GM12878 (cell line): ENCODE measurements around the gene KIF12. TPM values are rescaled to one million over a fixed set of nuclear protein-coding genes. Genes with fewer than 3 reads are reported as not detected.

Experiments used
- ATAC-seq: fragments of 200-7000 bp; cut with Tn5 transposase; 3 replicates; pipeline ENCODE4 v1.9.1; 2020; ENCODE audit warnings: mild to moderate bottlenecking, moderate library complexity
- BruUV-seq: library from RNA; stranded (reverse); fragments of 400-500 nt; replicated peaks from 2 replicates; lab custom pipeline; 2021; lab: Mats Ljungman, UMichigan
- CTCF ChIA-PET: fragments of 300-600 bp; sonication (Branson Sonifier 250); formaldehyde crosslinking; extraction: SDS; loops from one replicate; lab custom pipeline; 2021; ENCODE audit warnings: inconsistent platforms; lab: Yijun Ruan, JAX
- POLR2A ChIA-PET: fragments of 350-600 bp; formaldehyde crosslinking; extraction: SDS; loops from one replicate; lab custom pipeline; 2021; ENCODE audit warnings: inconsistent platforms; lab: Charles Lee
- RAD21 ChIA-PET: fragments of 300-600 bp; sonication (Branson Sonifier 250); formaldehyde crosslinking; loops from one replicate; lab custom pipeline; 2023; ENCODE audit warnings: antibody characterized with exemption; ENCODE audit not compliant: unreplicated experiment; lab: Charles Lee
- SMC1A ChIA-PET: fragments of 300-600 bp; sonication (Branson Sonifier 250); formaldehyde crosslinking; loops from one replicate; lab custom pipeline; 2023; ENCODE audit not compliant: unreplicated experiment, uncharacterized antibody; lab: Charles Lee
- DNase-seq: peaks from one replicate; pipeline ENCODE4 v3.0.0-alpha.2; 2011; ENCODE audit warnings: low read depth, low spot score
- FAIRE-seq: peaks from 3 replicates; lab custom pipeline; 2011; peaks lifted over from hg19 to GRCh38; lab: Jason Lieb, UNC
- H2AFZ ChIP-seq: 2 replicates; pipeline ENCODE4 v1.6.0; 2011; ENCODE audit warnings: low read depth, low read length, control low read depth; ENCODE audit not compliant: control insufficient read depth
- H3K27ac ChIP-seq: 2 replicates; pipeline ENCODE4 v1.5.1; 2011; ENCODE audit warnings: control low read depth; ENCODE audit not compliant: control insufficient read depth, insufficient read depth
- H3K27me3 ChIP-seq, 2 experiments: replicated peaks in 1 of 2; 2 replicates each; pipeline versions ENCODE4 v1.6.0 to v1.6.1; 2011; ENCODE audit warnings: low read length in 1 of 2; ENCODE audit not compliant: control insufficient read depth in 2 of 2, insufficient read depth in 2 of 2
- H3K36me3 ChIP-seq, 2 experiments: 2 replicates each; pipeline ENCODE4 v1.5.1; 2011; ENCODE audit warnings: low read length in 1 of 2; ENCODE audit not compliant: control insufficient read depth in 2 of 2, insufficient read depth in 2 of 2
- H3K4me1 ChIP-seq: 2 replicates; pipeline ENCODE4 v1.6.1; 2011; ENCODE audit warnings: mild to moderate bottlenecking, low read length, moderate library complexity, mixed read lengths; ENCODE audit not compliant: control insufficient read depth, insufficient read depth
- H3K4me2 ChIP-seq: 2 replicates; pipeline ENCODE4 v1.6.0; 2011; ENCODE audit warnings: control low read depth; ENCODE audit not compliant: control insufficient read depth, insufficient read depth
- H3K4me3 ChIP-seq: fragments of 200-600 bp; sonication (generic); 2 replicates; pipeline ENCODE4 v1.5.1; 2016
- H3K79me2 ChIP-seq: 2 replicates; pipeline ENCODE4 v1.6.0; 2011; ENCODE audit warnings: low read length; ENCODE audit not compliant: control insufficient read depth, insufficient read depth
- H3K9ac ChIP-seq: 2 replicates; pipeline ENCODE4 v1.8.0; 2011; ENCODE audit warnings: low read length, control low read depth, mixed read lengths; ENCODE audit not compliant: control insufficient read depth, insufficient read depth
- H3K9me3 ChIP-seq: replicated peaks from 3 replicates; pipeline ENCODE4 v1.5.1; 2011; ENCODE audit warnings: mild to moderate bottlenecking, low read length; ENCODE audit not compliant: control insufficient read depth, insufficient read depth
- H4K20me1 ChIP-seq: 2 replicates; pipeline ENCODE4 v1.6.0; 2011; ENCODE audit not compliant: control insufficient read depth, insufficient read depth
- ASH2L ChIP-seq: fragments of 300-600, 200-600 bp; sonication (generic); IDR thresholded peaks from 2 replicates; pipeline ENCODE4 v1.6.1; 2017; ENCODE audit warnings: low read depth, mild to moderate bottlenecking, borderline replicate concordance
- ATF2 ChIP-seq: IDR thresholded peaks from 2 replicates; pipeline ENCODE4 v1.6.1; 2012; ENCODE audit warnings: low read length, inconsistent platforms
- BMI1 ChIP-seq: fragments of 450-650 bp; IDR thresholded peaks from 2 replicates; pipeline ENCODE4 v1.6.1; 2016; ENCODE audit warnings: mild to moderate bottlenecking, moderate library complexity, borderline replicate concordance
- CBFB ChIP-seq: IDR thresholded peaks from 2 replicates; pipeline ENCODE4 v1.6.1; 2016; ENCODE audit warnings: antibody characterized with exemption, low read depth
- CHD1 ChIP-seq: IDR thresholded peaks from 2 replicates; pipeline ENCODE4 v1.6.1; 2012; ENCODE audit warnings: low read depth, low read length, improper control_type of control experiment
- DPF2 ChIP-seq: fragments of 450-650 bp; IDR thresholded peaks from 2 replicates; pipeline ENCODE4 v1.6.1; 2017; ENCODE audit warnings: mild to moderate bottlenecking
- E2F8 ChIP-seq: fragments of 450-650 bp; IDR thresholded peaks from 2 replicates; pipeline ENCODE4 v1.6.1; 2018; ENCODE audit warnings: mild to moderate bottlenecking, low read depth, moderate library complexity; ENCODE audit not compliant: partially characterized antibody
- HDGF ChIP-seq: fragments of 450-650 bp; IDR thresholded peaks from 2 replicates; pipeline ENCODE4 v1.6.1; 2016; ENCODE audit warnings: antibody characterized with exemption
- KDM1A ChIP-seq: fragments of 200-600 bp; sonication (generic); IDR thresholded peaks from 2 replicates; pipeline ENCODE4 v1.6.1; 2016; ENCODE audit warnings: borderline replicate concordance
- NR2C2 ChIP-seq: IDR thresholded peaks from 2 replicates; pipeline ENCODE4 v1.6.1; 2011; ENCODE audit warnings: borderline replicate concordance, low read depth; ENCODE audit not compliant: control insufficient read depth, insufficient read length
- REST ChIP-seq: IDR thresholded peaks from 2 replicates; pipeline ENCODE4 v1.6.1; 2012; ENCODE audit warnings: mild to moderate bottlenecking, low read depth, low read length
- RUNX3 ChIP-seq: IDR thresholded peaks from 2 replicates; pipeline ENCODE4 v1.6.1; 2012; ENCODE audit warnings: low read length, inconsistent platforms
- SIN3A ChIP-seq: IDR thresholded peaks from 2 replicates; pipeline ENCODE4 v1.6.1; 2012; ENCODE audit warnings: low read depth, low read length, improper control_type of control experiment
- SIX5 ChIP-seq: IDR thresholded peaks from 2 replicates; pipeline ENCODE4 v1.6.1; 2011; ENCODE audit warnings: mild to moderate bottlenecking, low read depth, low read length, moderate library complexity; ENCODE audit not compliant: severe bottlenecking
- USF1 ChIP-seq: IDR thresholded peaks from 2 replicates; pipeline ENCODE4 v1.6.1; 2011; ENCODE audit warnings: borderline replicate concordance, low read depth, mild to moderate bottlenecking, moderate library complexity, mixed read lengths, low read length; ENCODE audit not compliant: insufficient read depth; ENCODE audit errors: extremely low read length
- WRNIP1 ChIP-seq: IDR thresholded peaks from 2 replicates; pipeline ENCODE4 v1.6.1; 2011; ENCODE audit warnings: low read depth, low read length, improper control_type of control experiment, borderline replicate concordance
- YBX1 ChIP-seq: fragments of 450-650 bp; IDR thresholded peaks from 2 replicates; pipeline ENCODE4 v1.6.1; 2016; ENCODE audit warnings: antibody characterized with exemption
- ZNF207 ChIP-seq: fragments of 450-650 bp; IDR thresholded peaks from 2 replicates; pipeline ENCODE4 v1.6.1; 2014; ENCODE audit warnings: antibody characterized with exemption, mild to moderate bottlenecking, borderline replicate concordance
- WGBS: methylation state at CpG from one replicate; pipeline ENCODE4 v1.1.6; 2016; ENCODE audit warnings: low lambda C conversion rate; ENCODE audit not compliant: insufficient replicate concordance, insufficient coverage; ENCODE audit errors: missing lambda C conversion rate; 5-methylcytosine and 5-hydroxymethylcytosine counted together
- in situ Hi-C: fragments of 300-500 bp; cut with MboI; formaldehyde crosslinking; loops from 9 replicates; pipeline ENCODE4 v1.14.3; 2018; ENCODE audit warnings: mixed read lengths
- intact Hi-C: fragments of 100-400 bp; cut with micrococcal nuclease; formaldehyde crosslinking; loops from one replicate; pipeline ENCODE4 v1.14.2; 2022; ENCODE audit not compliant: unreplicated experiment
- polyA plus RNA-seq, 11 experiments: library from polyadenylated mRNA; depleted of rRNA in 4 of 11; unstranded in 6 of 11; stranded (reverse) in 5 of 11; fragments of >200 nt; fragmentation: Nextera tagmentation in 4 of 11; fragmentation: Illumina TruSeq in 1 of 11; extraction: Ambion mirVana in 4 of 11; extraction: Trizol in 1 of 11; gene quantifications; 1 replicate in 1 of 11; 2 replicates in 10 of 11; pipeline versions ENCODE4 v1.2.1 to v1.2.3, GENCODE V29; 2011 to 2016; ENCODE audit warnings: inconsistent platforms in 2 of 11, missing spikeins in 2 of 11, low read depth in 1 of 11
- total RNA-seq, 4 experiments: library from RNA; depleted of rRNA in 3 of 4; stranded (reverse); fragments of >200 nt in 3 of 4; fragmentation: Illumina TruSeq in 1 of 4; extraction: Trizol in 1 of 4; gene quantifications; 2 replicates each; pipeline versions ENCODE4 v1.2.1 to v1.2.3, GENCODE V29; 2013 to 2021

Gene KIF12
- total and polyA plus RNA-seq, 10 of the 15 experiments (the other 5 are each of a cell fraction or from before 2014, with no cell fraction given): not detected

GRCh38 chr9:114137831-114138230 lies 38.7 kb upstream of the KIF12 start:
- Histone ChIP-seq H4K20me1 (no peaks in the 10 kb centered on the region), H3K79me2 (no peaks in the 10 kb centered on the region), H3K4me2 (no peak overlapping the region), H3K27me3 (peaks cover 0 to 2% of the 10 kb centered on the region in 2 experiments; a peak in 2 of 4 replicates), H3K36me3 (no peaks in the 10 kb centered on the region), H3K27ac (no peak overlapping the region), H3K4me1 (no peaks in the 10 kb centered on the region), H3K9me3 (no peaks in the 10 kb centered on the region), H3K4me3 (no peak overlapping the region), H3K9ac (no peak overlapping the region), H2AFZ (no peak overlapping the region)
- SMC1A ChIA-PET: interaction anchor here (0.5 kb wide), 1 partner anchor 156 kb away, joined by 3 read pairs; no protein-coding TSS in a partner anchor
- ATAC-seq (no peak), FAIRE-seq (no peak), DNase-seq (no peak)
- CTCF ChIA-PET: interaction anchor here (0.7 kb wide), 1 partner anchor 17 kb away, joined by 3 read pairs; the partner anchor contains the start of gene COL27A1
- RAD21 ChIA-PET: no interaction called here
- no TSS peak for BruUV-seq
- intact Hi-C loops: no loop called here
- WGBS: 4% methylated on average over 6 of the region's 6 CpGs
- POLR2A ChIA-PET: no interaction called here
- in situ Hi-C loops: no loop called here
- TF ChIP-seq USF1 (no peak), SIX5 (no peak), E2F8 (no peak), ZNF207 (no peak), NR2C2 (no peak), DPF2 (no peak), BMI1 (no peak), YBX1 (no peak), CBFB (no peak), REST (no peak), HDGF (no peak), RUNX3 (no peak), SIN3A (no peak), ATF2 (no peak), CHD1 (no peak), ASH2L (no peak), KDM1A (no peak), WRNIP1 (no peak)
